ENCODE measurements around the gene ETV3.

Gene ETV3

DNA sequence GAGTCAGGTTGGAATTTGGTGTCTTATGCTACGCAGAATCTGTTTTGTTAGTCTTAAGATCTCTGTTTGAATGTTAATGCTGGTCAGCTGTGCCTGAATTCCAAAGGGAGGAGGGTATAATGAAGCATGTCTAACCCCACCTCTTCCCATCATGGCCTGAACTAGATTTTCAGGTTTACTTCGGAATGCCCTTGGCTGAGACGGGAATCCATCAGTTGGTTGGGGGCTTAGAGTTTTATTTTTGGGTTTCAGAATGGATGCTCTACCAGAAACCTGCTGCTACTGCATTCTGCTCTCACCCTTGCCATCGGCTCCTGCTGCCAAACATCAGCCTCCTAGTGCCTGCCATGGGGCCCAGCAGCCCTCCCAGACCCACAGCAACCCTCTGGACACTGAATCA lies 24.1 kb upstream of the ETV3 start:
- Histone ChIP-seq H3K4me1 (ENCODE audit: control insufficient read depth in 2 of 2, insufficient read depth in 2 of 2, low read length in 2 of 2) (peaks cover 0 to 2% of the 10 kb centered on the region in 2 donors), H3K9me3 (ENCODE audit: control insufficient read depth in 2 of 2, low read length in 2 of 2) (no peaks in the 10 kb centered on the region), H3K27ac (ENCODE audit: low read depth in 2 of 2, low read length in 2 of 2) (no peak overlapping the region), H3K4me3 (ENCODE audit: low read length in 2 of 2) (no peak overlapping the region), H3K9ac (ENCODE audit: low read depth in 1 of 2, low read length in 2 of 2) (no peak overlapping the region), H3K27me3 (ENCODE audit: control insufficient read depth in 2 of 2, insufficient read depth in 2 of 2, low read length in 2 of 2) (no peaks in the 10 kb centered on the region), H3K36me3 (ENCODE audit: control insufficient read depth in 2 of 2, insufficient read depth in 2 of 2, low read length in 2 of 2) (no peaks in the 10 kb centered on the region)

DNA sequence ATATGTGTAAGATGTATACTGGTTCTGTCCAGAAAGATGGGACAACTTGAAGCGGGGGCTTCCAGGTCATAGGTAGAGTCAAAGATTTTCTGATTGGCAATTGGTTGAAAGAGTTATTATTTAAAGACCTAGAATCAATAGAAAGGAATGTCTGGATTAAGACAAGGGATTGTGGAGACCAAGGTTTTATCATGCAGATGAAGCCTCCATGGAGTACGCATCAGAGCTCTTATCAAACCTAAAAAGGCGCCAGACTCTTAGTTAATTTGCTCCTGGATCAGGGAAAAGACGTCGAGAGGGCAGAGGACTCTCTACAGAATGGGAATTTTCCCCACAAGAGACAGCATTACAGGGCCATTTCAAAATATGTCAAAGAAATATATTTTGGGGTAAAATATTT lies 23.7 kb upstream of the ETV3 start:
- Histone ChIP-seq H3K27ac (ENCODE audit: low read depth in 2 of 2, low read length in 2 of 2) (no peak overlapping the region), H3K4me1 (ENCODE audit: control insufficient read depth in 2 of 2, insufficient read depth in 2 of 2, low read length in 2 of 2) (peaks cover 0 to 2% of the 10 kb centered on the region in 2 donors), H3K36me3 (ENCODE audit: control insufficient read depth in 2 of 2, insufficient read depth in 2 of 2, low read length in 2 of 2) (no peaks in the 10 kb centered on the region), H3K4me3 (ENCODE audit: low read length in 2 of 2) (no peak overlapping the region), H3K27me3 (ENCODE audit: control insufficient read depth in 2 of 2, insufficient read depth in 2 of 2, low read length in 2 of 2) (no peaks in the 10 kb centered on the region), H3K9ac (ENCODE audit: low read depth in 1 of 2, low read length in 2 of 2) (no peak overlapping the region), H3K9me3 (ENCODE audit: control insufficient read depth in 2 of 2, low read length in 2 of 2) (no peaks in the 10 kb centered on the region)

- Histone ChIP-seq H3K9me3 (ENCODE audit: control insufficient read depth in 2 of 2, low read length in 2 of 2) (no peaks in the 10 kb centered on the region), H3K36me3 (ENCODE audit: control insufficient read depth in 2 of 2, insufficient read depth in 2 of 2, low read length in 2 of 2) (no peaks in the 10 kb centered on the region), H3K27me3 (ENCODE audit: control insufficient read depth in 2 of 2, insufficient read depth in 2 of 2, low read length in 2 of 2) (peaks cover 0 to 4% of the 10 kb centered on the region in 2 donors), H3K4me1 (ENCODE audit: control insufficient read depth in 2 of 2, insufficient read depth in 2 of 2, low read length in 2 of 2) (peaks cover 19% of the 10 kb centered on the region in 2 donors), H3K9ac (ENCODE audit: low read depth in 1 of 2, low read length in 2 of 2) (no peak overlapping the region), H3K4me3 (ENCODE audit: low read length in 2 of 2) (no peak overlapping the region), H3K27ac (ENCODE audit: low read depth in 2 of 2, low read length in 2 of 2) (no peak overlapping the region)
Observed at GRCh38 chr1:157158967-157159366, 20.8 kb upstream of the ETV3 start.

GRCh38 chr1:157157501-157158190 lies 19.5 kb upstream of the ETV3 start:
- Histone ChIP-seq H3K27ac (ENCODE audit: low read depth in 2 of 2, low read length in 2 of 2) (no peak overlapping the region), H3K9me3 (ENCODE audit: control insufficient read depth in 2 of 2, low read length in 2 of 2) (no peaks in the 10 kb centered on the region), H3K36me3 (ENCODE audit: control insufficient read depth in 2 of 2, insufficient read depth in 2 of 2, low read length in 2 of 2) (no peaks in the 10 kb centered on the region), H3K4me1 (ENCODE audit: control insufficient read depth in 2 of 2, insufficient read depth in 2 of 2, low read length in 2 of 2) (peaks cover 22 to 24% of the 10 kb centered on the region in 2 donors), H3K4me3 (ENCODE audit: low read length in 2 of 2) (no peak overlapping the region), H3K27me3 (ENCODE audit: control insufficient read depth in 2 of 2, insufficient read depth in 2 of 2, low read length in 2 of 2) (peaks cover 0 to 4% of the 10 kb centered on the region in 2 donors), H3K9ac (ENCODE audit: low read depth in 1 of 2, low read length in 2 of 2) (no peak overlapping the region)

GRCh38 chr1:157156058-157156541 lies 17.9 kb upstream of the ETV3 start:
- Histone ChIP-seq H3K9me3 (ENCODE audit: control insufficient read depth in 2 of 2, low read length in 2 of 2) (no peaks in the 10 kb centered on the region), H3K27me3 (ENCODE audit: control insufficient read depth in 2 of 2, insufficient read depth in 2 of 2, low read length in 2 of 2) (peaks cover 0 to 4% of the 10 kb centered on the region in 2 donors), H3K4me1 (ENCODE audit: control insufficient read depth in 2 of 2, insufficient read depth in 2 of 2, low read length in 2 of 2) (peaks cover 22 to 24% of the 10 kb centered on the region in 2 donors), H3K27ac (ENCODE audit: low read depth in 2 of 2, low read length in 2 of 2) (no peak overlapping the region), H3K4me3 (ENCODE audit: low read length in 2 of 2) (no peak overlapping the region), H3K36me3 (ENCODE audit: control insufficient read depth in 2 of 2, insufficient read depth in 2 of 2, low read length in 2 of 2) (no peaks in the 10 kb centered on the region), H3K9ac (ENCODE audit: low read depth in 1 of 2, low read length in 2 of 2) (no peak overlapping the region)

- H3K4me3 ChIP-seq (ENCODE audit: low read length in 2 of 2): peak overlapping the region in 1 of 2 donors; percentile 22
- peaks cover 0 to 4% of the 10 kb centered on the region in 2 donors for H3K27me3 ChIP-seq (ENCODE audit: control insufficient read depth in 2 of 2, insufficient read depth in 2 of 2, low read length in 2 of 2)
- H3K36me3 ChIP-seq (ENCODE audit: control insufficient read depth in 2 of 2, insufficient read depth in 2 of 2, low read length in 2 of 2): no peaks in the 10 kb centered on the region
- H3K9ac ChIP-seq (ENCODE audit: low read depth in 1 of 2, low read length in 2 of 2): no peak overlapping the region
- no peaks in the 10 kb centered on the region for H3K9me3 ChIP-seq (ENCODE audit: control insufficient read depth in 2 of 2, low read length in 2 of 2)
- H3K27ac ChIP-seq (ENCODE audit: low read depth in 2 of 2, low read length in 2 of 2): peak overlapping the region in 1 of 2 donors; percentile 84
- peaks cover 22 to 24% of the 10 kb centered on the region in 2 donors for H3K4me1 ChIP-seq (ENCODE audit: control insufficient read depth in 2 of 2, insufficient read depth in 2 of 2, low read length in 2 of 2)
Observed at GRCh38 chr1:157155658-157156057, 17.5 kb upstream of the ETV3 start.

DNA sequence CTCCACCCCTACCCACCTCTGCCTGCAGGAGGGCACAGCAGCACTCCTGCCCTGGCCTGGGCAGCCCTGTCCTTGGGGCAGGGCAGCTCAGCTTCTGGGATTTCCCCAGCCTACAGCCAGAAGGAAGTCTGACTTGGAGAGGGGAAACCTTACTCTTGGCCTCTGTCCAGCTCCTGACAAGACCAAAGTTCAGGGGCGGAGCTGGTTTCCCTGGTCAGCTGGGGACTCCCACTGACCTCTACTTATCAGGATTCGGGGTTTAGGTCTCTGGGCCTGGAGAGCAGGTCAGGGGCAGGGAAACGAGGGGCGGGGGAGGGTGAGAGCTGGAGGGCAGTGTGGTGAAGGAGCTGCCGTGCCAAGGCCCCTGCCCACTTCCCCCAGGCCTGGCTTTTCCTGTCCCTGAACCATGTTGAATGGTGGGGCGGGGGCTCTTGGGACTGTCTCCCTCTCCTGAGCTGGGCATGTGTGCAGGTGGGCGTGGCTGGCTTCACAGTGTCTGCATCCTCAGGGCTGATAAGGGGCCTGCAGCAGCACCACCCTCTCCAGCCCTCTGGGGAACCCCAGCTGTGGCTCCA lies 16.8 kb upstream of the ETV3 start:
- Histone ChIP-seq H3K9me3 (ENCODE audit: control insufficient read depth in 2 of 2, low read length in 2 of 2) (no peaks in the 10 kb centered on the region), H3K4me3 (ENCODE audit: low read length in 2 of 2) (peak overlapping the region; percentile 20 to 22), H3K27me3 (ENCODE audit: control insufficient read depth in 2 of 2, insufficient read depth in 2 of 2, low read length in 2 of 2) (peaks cover 0 to 4% of the 10 kb centered on the region in 2 donors), H3K9ac (ENCODE audit: low read depth in 1 of 2, low read length in 2 of 2) (peak overlapping the region in 1 of 2 donors; percentile 49), H3K36me3 (ENCODE audit: control insufficient read depth in 2 of 2, insufficient read depth in 2 of 2, low read length in 2 of 2) (no peaks in the 10 kb centered on the region), H3K27ac (ENCODE audit: low read depth in 2 of 2, low read length in 2 of 2) (peak overlapping the region; percentile 84 to 88), H3K4me1 (ENCODE audit: control insufficient read depth in 2 of 2, insufficient read depth in 2 of 2, low read length in 2 of 2) (peaks cover 22 to 24% of the 10 kb centered on the region in 2 donors)

DNA sequence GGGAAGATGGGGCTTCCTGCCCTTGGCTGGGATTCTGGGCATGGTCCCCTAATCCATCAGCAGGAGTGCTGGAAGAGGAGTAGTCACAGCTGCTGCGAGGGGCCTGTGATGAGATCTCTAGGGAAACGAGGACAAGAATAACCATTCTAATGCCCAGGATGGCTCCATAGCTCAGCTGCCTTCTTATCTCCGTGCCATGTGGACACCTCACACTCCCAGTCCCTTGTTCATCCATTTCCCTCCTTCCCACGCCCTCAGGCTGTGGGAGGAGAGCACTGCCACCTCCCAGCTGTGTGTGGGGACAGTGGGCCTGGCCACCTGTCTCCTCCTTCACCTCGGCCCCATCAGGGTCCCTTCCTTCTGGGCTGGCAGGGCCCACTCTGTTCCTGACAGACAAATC lies 16.1 kb upstream of the ETV3 start:
- H3K36me3 ChIP-seq (ENCODE audit: control insufficient read depth in 2 of 2, insufficient read depth in 2 of 2, low read length in 2 of 2): no peaks in the 10 kb centered on the region
- no peaks in the 10 kb centered on the region for H3K9me3 ChIP-seq (ENCODE audit: control insufficient read depth in 2 of 2, low read length in 2 of 2)
- H3K9ac ChIP-seq (ENCODE audit: low read depth in 1 of 2, low read length in 2 of 2): peak overlapping the region in 1 of 2 donors; percentile 49
- peaks cover 0 to 4% of the 10 kb centered on the region in 2 donors for H3K27me3 ChIP-seq (ENCODE audit: control insufficient read depth in 2 of 2, insufficient read depth in 2 of 2, low read length in 2 of 2)
- H3K4me1 ChIP-seq (ENCODE audit: control insufficient read depth in 2 of 2, insufficient read depth in 2 of 2, low read length in 2 of 2): peaks cover 22 to 24% of the 10 kb centered on the region in 2 donors
- H3K27ac ChIP-seq (ENCODE audit: low read depth in 2 of 2, low read length in 2 of 2): peak overlapping the region; percentile 84 to 88
- peak overlapping the region in 1 of 2 donors; percentile 22 for H3K4me3 ChIP-seq (ENCODE audit: low read length in 2 of 2)

GRCh38 chr1:157153746-157154145 lies 15.6 kb upstream of the ETV3 start:
- Histone ChIP-seq H3K4me1 (ENCODE audit: control insufficient read depth in 2 of 2, insufficient read depth in 2 of 2, low read length in 2 of 2) (peaks cover 22 to 24% of the 10 kb centered on the region in 2 donors), H3K9ac (ENCODE audit: low read depth in 1 of 2, low read length in 2 of 2) (no peak overlapping the region), H3K4me3 (ENCODE audit: low read length in 2 of 2) (no peak overlapping the region), H3K9me3 (ENCODE audit: control insufficient read depth in 2 of 2, low read length in 2 of 2) (no peaks in the 10 kb centered on the region), H3K27ac (ENCODE audit: low read depth in 2 of 2, low read length in 2 of 2) (peak overlapping the region; percentile 84 to 88), H3K27me3 (ENCODE audit: control insufficient read depth in 2 of 2, insufficient read depth in 2 of 2, low read length in 2 of 2) (peaks cover 0 to 4% of the 10 kb centered on the region in 2 donors), H3K36me3 (ENCODE audit: control insufficient read depth in 2 of 2, insufficient read depth in 2 of 2, low read length in 2 of 2) (no peaks in the 10 kb centered on the region)

- H3K27ac ChIP-seq (ENCODE audit: low read depth in 2 of 2, low read length in 2 of 2): no peak overlapping the region
- H3K4me3 ChIP-seq (ENCODE audit: low read length in 2 of 2): no peak overlapping the region
- H3K27me3 ChIP-seq (ENCODE audit: control insufficient read depth in 2 of 2, insufficient read depth in 2 of 2, low read length in 2 of 2): peaks cover 0 to 4% of the 10 kb centered on the region in 2 donors
- no peaks in the 10 kb centered on the region for H3K36me3 ChIP-seq (ENCODE audit: control insufficient read depth in 2 of 2, insufficient read depth in 2 of 2, low read length in 2 of 2)
- peaks cover 27 to 30% of the 10 kb centered on the region in 2 donors for H3K4me1 ChIP-seq (ENCODE audit: control insufficient read depth in 2 of 2, insufficient read depth in 2 of 2, low read length in 2 of 2)
- H3K9ac ChIP-seq (ENCODE audit: low read depth in 1 of 2, low read length in 2 of 2): no peak overlapping the region
- no peaks in the 10 kb centered on the region for H3K9me3 ChIP-seq (ENCODE audit: control insufficient read depth in 2 of 2, low read length in 2 of 2)
Observed at GRCh38 chr1:157152510-157152909, 14.3 kb upstream of the ETV3 start.

All from mucosa of rectum (tissue), 2 donors.